Activated T-helper 1 cell treated with anti-CD3 and anti-CD28 coated beads, Interleukin-2, amount 50 U/mL, for 16 hours (primary cell): ENCODE results near the gene PLP2.
A peak's percentile ranks its signal among the peaks of the same experiment; 100 is the strongest.
"Not testable (repeated sequence)": the region's sequence is repeated elsewhere in the genome, so short reads cannot be mapped to it uniquely, and the experiment has no call there.

ENCODE experiments used
- DNase-seq, 2 donors: peaks; one replicate each; pipeline ENCODE4 v3.0.0-alpha.2; 2020; ENCODE audit warnings: low read depth in 1 of 2, low spot score in 1 of 2

PLP2 gene

DNA sequence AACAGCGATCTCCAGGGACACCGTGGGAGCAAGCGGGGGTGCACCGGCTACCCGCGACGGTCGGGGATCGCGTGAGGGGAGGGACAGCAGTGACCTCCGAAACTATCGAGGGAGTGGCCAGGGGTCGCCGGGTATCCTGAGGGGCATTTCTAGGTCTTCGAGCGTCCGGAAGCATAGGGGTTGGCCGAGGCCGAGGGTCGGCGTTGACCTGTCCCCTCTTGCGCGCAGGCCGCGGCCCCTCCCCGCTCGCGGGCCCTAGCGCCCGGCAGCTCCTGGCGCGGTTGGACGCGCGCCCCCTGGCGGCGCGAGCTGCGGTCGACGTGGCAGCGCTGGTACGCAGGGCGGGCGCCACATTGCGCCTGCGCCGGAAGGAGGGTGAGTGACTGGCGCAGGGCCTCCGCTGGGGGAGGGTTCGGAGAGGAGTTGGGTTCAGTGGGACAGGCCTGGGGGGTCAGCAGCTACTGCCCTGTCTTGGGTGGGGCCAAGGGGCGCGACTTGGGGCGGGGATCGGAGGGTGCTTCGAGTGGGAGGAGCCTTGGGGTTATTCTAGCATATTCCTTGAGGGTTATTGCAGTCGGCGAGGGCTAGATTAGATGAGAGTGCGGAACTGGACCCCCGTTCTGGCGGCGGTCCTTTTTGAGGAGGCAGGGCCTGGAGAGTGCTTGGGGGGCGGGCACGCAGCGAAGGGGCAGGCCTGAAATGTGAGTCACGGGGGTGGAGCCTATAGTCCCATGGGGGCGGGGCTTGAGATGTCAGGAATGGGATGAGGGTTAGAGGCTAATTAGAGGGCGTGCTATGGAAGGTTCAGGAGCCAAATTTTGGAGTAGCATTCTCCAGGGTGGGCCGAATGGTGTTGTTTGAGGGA, 7.9 kb upstream of the PLP2 start:
- DNase-seq, result peak; percentile 47 to 70

DNA sequence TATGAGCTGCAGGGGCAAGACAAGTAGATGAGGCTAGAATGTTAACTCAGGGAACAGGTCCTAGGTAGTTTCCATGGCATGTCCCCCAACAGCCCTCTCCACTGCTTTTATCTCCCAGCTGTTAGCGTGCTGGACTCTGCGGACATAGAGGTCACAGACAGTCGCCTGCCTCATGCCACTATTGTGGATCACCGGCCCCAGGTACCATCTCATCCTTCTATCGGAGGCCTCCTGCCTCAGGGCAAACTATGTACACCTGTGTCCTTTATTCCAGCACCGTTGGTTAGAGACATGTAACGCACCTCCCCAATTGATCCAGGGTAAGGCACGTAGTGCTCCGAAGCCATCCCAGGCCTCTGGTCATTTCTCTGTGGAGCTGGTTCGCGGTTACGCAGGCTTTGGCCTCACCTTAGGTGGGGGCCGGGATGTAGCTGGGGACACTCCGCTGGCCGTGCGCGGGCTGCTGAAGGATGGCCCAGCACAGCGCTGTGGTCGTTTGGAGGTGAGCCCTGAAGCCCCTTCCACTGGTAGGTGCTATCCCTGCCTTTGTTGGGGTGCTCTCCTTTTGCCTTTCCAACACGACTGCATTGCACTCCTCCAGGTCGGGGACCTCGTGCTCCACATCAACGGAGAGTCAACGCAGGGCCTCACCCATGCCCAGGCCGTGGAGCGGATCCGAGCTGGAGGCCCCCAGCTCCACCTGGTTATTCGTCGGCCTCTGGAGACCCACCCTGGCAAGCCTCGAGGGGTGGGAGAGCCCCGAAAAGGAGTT, 6.9 kb upstream of the PLP2 start:
- no peak for DNase-seq

DNA sequence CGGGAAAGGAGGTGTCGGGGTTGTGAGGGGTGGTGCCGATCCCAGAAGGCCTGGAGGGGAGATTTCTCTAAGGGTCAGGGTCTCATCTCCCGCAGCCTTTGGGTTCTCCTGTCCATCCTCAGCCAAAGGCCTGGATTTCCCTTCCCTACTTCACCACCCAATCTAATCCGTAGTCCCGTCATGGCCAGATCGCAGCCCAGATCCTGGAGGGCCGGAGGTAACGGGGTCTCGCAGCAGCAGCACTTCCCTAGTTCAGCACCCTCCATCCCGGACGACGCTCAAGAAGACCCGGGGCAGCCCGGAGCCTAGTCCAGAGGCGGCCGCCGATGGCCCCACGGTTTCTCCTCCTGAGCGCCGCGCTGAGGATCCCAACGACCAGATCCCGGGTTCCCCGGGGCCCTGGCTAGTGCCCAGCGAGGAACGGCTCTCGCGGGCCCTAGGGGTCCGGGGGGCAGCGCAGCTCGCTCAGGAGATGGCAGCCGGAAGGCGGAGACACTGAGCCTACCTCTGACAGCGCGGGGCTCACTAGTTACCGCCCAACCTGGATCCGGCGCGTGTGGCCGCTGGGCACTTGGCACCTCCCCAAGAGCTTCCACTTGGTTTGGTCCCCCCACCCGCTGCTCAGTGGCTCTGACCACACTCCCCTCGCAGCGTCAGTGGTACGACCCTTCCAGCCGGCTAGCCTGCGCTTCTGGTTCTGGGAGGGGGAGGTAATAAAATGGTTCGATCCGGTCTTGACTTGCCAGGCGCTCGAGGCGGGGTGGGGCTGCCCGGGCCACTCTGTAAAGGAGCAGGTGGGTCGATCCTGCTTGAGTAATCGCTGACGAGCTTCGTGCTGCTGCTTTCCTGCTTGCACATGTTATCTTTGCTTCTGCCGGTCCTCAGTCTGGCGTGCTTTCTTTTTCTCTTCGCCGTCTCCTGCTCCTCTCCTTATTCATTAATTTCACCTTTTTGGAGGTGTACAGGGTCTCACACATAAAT, 5.5 kb upstream of the PLP2 start:
- DNase-seq, result peak; percentile 44 to 54

DNA sequence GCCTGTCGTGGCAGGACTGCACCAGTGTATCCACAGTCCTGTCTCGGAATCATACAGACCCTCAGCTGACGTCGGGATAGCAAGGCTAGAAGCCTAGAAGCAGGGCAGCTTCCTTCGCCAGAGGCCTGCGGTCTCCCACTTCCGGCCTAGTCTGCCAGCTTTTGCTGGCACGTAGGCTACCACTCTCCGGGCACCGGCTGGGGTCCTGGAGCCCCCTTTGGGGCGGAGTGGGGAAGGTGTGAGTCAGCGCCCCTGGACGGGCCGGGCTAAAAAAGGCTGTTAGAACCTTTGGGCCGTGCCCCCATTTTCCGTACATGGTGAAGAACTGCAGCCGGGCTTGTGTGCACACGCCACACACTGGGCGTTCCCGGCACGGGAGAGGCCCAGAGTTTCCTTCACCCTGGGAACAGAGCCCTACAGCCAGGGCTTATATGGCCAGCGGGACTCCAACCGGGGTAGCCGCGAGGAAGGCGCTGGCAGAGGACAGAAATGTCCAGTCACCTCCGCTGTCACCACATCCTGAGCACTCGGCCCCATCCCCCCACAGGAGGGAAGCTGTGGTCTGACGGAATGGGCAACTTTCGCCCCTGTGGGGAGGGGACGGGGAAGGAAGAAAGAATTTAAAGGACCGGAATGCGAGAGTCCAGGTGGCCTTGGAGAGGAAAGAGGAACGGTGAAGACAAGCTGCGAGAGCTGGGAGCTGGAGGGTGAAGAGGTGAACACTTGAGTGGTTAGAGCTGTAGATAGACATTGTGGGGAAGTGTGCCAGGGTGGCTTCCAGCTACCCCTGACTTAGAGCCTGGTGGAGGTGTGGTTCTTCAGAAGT, 4.6 kb upstream of the PLP2 start:
- peak; percentile 24 to 38 for DNase-seq

DNA sequence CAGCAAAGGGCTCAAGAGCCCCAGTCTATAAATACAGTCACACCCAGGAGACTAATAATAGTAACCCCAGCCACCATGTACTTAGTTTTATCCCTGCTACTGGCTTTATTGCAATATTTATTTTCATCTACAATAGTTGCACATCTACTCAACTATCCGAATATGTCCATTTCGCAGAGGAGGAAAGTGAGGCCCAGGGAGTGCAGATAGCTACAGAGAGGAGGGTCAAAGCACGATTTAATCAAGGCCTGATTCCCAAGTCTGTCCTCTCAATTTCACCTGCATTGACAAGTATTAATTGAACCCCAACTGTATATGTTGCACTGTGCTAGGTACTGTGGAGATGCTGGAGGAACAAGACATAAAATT, 4.0 kb upstream of the PLP2 start:
- no peak for DNase-seq

DNA sequence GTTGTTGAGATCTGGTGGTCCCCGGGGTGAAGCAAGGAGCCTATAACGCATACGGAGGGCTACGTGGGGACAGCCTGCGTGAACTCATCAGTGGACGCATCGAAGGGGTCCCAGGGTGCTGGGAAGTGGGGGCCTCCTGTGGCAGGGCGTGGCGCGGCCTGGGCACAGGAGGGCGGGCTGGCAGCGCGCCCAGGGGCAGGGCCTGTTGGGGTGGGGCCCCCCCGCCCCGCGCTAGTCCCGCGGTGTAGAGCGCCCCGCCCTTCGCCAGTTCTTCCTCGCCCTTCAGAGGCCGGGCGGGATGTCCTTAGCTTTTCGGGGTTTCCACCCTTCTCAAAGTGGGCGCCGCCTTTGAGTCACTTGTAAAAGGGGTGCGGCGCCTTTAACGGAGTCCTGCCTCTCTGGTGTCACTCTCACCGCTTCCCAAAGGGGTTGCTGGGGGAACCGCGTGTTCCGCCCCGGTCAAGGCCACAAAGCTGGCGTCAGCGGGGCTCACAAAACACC, 632 bp downstream of the PLP2 start:
- peak; percentile 23 to 37 for DNase-seq

DNA sequence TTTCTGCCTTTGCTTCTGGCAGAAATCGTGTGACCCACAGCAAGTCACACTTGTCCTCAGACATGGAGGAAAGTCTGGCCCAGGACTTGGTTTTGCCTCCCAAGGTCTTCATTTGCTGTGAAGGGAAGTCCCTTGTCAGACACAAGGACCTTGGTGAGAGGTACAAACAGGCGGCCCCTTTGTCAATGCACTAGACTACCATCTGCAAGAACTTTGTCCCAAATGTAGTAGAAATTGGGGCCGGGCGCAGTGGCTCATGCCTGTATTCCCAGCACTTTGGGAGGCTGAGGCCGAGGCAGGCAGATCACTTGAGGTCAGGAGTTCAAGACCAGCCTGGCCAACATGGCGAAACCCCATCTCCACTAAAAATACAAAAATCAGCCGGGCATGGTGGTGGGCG, 1.8 kb downstream of the PLP2 start:
- not testable (repeated sequence) for DNase-seq

DNA sequence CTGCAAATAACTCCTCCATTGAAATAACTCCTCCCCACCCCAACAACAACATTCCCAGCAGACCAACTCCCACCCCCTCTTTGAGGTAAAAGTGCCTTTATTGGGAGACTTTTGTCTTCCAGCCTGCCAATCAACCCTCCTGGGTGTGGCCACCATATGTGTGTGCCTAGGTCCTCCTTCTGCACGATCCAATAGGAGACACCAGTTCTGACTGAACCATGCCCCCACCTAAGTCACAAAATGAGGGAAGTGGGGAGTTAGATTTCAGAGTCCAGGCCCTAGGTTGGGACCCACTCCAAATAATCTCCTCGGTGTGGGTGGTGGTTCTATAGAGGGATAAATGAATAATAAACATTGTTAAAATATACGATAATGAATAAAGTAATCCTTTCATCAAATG, 3.0 kb downstream of the PLP2 start:
- no peak for DNase-seq

DNA sequence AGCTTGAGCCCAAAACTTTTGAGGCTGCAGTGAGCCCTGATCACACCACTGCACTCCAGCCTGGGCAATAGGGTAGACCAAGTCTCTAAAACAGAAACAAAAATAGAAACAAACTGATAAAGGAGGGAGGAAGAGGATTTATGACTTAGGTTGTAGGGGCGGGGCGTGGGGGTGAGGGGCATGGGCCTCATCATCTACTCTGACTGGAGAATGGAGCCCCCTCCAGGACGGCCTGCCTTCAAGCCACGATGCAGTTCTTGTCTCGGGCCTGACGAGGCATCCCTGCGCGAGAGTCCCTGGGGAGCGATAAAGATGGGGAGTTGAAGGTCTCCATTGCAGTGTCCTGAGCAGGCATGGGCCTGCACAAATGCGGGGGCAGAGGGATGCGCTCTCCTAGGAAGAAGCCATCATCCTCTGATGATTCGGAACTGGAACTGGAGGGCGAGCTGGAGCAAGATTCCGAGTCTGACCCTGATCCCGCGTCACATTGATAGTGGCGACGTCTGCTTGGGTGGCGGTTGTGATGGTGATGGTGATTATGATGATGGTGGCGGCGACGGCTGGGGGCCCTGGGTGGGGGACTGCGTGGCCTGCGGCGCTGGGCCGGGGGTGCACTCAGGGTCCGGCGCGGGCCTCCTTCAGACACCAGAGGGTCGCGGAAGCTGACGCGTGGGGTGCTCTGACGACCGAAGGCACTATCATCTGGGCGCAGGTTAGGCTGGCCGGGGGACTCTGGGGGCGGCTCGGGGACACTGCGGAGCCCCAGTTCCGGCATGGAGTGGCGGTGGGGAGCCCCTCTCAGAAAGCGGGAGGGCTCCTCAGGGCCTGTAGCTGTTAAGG, 4.0 kb downstream of the PLP2 start:
- DNase-seq, result no peak

DNA sequence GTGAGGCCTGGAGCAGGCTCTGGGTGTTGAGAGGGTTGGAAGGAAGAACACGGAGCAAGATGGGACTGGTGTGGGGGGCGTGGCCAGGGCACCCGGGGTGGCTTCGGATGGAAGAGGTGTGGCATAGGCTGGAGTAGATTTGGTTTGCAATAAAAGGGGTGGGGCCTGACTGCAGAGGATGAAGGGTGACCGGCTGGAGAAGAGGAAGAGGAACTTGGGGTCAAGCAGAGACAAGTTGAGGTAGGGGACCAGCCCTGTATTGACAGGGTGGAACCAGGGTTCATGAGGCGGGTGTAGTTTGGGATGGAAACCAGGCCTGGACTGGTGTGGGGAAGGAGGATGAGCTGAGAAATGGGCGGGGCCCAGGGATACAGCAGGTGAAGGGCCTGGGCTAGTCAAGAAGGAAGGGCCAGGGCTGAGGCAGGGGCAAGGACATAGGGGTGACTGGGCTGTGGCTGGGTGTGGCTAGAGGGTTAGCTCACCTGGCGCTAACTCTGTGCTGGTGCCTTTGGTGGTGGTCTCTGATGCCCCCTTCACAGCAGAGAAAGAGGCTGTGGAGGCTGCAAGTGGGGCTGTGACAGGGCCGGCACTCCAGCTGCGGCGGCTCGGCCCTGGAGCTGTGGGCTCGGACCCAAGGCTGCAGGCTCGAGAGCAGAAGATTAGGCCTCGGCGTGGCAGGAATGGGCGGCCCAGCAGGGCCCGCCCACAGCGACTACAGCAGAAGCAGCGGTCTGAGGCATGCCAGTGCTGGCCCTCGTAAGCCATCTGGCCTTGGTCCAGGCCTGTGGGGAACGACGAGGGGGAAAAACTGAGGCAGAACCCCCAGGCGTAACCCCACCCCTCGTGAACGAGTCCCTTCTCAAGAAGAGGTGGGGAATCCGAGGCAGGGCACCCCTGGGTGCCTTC, 5.0 kb downstream of the PLP2 start:
- no peak for DNase-seq

DNA sequence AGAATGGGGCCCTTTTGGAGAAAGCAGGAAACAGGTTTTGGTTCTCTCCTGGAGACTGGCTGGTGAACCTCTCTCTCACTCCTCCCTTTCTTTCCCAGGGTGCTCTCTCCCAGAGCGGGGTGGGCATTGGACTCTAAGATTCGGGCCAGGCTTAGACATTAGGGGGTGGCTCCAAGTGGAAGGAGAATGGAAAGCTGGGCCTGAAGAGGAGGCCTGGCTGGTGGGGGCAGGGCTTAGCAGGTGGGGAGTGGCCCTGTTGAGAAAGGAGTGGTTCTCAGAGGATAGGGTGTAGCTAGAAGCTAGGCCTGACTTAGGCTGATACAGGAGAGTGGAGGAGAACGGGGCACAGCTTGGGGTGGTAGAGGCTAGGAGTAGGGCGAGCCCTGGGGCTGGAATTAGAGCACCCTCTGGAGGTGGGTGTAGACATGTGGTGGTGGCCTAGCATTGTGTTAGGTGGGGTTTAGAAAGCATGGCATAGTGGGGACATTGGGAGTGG, 5.7 kb downstream of the PLP2 start:
- no peak for DNase-seq

DNA sequence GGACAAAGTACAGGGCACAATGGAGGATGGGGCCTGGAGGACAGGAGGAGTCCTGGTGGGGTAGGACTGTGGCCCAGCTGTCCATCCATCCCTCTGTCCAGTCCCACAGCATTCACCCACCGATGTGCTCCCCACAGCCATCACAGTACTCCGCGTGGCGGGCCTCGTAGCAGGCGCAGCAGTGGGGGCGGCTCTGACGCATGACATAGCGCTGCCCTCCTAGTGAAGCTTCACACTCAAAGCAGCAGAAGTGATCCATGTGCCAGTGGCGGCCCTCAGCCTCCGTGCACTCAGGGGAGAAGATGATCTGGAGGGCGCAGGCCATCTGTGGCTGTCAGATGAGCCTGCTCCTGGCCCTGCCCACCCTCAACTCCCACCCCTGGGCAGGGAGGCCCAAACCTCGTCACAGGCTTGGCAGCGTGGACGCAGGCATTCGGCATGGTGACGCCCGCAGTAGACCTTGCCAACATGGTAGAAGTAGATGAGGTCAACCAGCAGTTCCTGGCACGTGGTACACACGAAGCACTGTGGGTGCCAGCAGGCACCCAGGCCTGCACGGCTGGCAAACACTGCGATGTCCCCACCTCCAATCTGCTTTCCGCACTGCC, 6.3 kb downstream of the PLP2 start:
- DNase-seq, result no peak

DNA sequence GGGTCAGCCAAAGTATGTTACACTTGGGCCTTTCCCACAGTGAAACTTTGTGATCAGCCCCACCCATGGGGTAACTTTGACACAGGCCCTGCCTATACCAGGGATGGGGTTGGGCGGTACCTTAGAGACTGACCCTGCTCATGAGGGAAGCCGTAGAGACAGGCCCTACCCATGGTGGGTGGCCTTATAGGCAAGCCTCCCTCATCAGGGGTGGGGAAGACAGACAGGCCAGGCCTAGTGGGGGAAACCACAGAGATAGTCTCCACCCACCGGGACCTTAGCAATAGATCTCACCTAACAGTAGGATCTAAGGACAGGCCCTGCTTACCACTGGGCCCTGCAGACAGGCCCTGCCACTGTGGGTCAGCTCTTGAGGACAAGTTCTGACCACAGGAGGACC, 6.8 kb downstream of the PLP2 start:
- DNase-seq, result no peak

DNA sequence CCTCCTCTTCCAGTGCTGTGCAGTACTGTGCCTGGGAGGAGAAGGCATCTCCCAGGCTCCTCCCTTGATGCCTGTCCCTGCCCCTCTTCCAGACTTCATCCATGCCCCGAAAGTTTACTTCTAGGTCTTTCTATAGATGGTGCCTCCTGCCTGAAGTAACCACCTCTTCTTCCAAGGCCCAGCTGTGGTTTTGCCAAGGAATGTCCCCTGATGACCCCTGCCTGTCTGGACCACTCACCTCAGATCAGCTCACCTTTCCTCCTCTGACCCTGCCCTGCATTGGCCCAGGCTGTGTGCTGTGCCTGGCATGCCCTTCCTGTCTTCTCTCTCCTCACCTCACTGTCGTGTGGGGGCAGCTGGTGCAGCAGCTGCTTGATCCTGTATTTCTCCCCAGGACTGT, 7.7 kb downstream of the PLP2 start:
- no peak for DNase-seq

DNA sequence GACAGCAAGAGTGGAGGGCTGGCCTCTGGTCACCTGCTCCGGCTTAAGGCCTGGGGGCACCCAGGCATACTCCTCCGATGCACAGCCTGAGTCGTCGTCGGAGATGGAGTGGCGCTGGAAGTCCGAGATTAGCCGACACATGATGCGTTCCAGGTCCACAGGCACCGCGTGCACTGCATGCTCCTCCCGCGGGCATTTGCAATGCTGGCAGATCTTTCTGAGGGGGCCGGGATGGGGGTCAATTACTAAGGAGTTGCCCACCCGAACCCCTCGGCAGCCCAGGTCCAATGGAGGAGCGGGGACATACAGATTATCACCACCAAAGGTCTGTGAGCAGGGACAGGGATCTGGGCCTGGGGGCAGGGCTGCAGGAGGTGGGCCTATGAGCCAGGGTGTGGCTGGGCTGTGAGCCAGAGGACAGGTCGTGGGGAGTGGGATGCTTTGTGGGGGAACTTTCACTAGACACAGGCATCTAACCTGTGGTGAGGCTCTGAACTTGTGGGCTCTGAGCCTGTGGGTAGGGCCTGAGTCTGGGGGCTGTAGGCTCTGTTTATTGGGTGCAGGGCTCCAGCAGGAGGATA, 12.1 kb downstream of the PLP2 start:
- no peak for DNase-seq

DNA sequence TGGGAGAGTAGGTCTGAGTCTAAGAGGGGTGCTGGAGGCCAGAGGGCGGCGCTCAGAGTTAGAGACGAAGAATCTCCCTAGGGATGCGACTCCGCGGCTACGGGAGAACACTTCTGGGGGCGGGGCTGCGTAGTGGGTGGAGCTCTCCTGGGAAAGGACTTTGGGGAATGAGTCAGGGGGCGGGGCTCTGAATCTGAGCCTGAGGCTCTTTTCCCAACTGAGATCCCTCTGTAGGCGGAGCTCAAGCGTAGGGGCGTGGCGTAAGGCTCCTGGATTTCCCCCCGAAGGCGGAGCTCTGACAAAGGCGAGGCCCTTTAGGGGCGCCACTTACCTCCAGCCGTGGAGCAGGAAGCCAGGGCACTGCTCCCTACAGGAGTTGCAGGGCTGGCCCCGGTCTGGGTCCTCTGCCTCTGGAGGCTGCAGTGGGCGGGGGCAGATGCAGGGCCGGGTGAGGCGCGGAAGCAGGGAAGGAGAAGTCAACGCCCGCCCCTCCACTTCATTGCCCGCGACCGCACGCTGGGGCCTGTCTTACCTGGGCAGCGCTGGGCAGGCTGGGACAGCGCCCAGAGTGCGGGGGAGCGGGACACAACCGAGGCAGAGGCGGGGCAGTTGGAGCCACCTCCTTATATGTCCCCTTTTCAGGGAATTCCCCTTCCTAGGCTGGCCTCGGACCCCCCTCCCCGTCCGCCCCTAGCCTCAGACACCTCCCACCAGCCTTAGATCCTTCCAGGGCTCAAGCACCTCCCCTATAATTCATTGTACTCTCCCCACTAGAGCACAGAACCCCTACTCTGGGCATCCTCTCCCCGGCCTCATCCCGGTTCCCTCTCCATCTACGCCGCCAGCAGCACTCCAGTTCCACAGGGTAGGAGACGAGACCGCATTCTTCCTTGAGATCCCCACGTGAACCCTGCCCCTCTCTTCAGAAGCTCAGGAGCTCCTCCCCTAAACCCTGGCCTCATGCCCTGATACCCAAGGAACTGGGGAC, 12.9 kb downstream of the PLP2 start:
- no peak for DNase-seq
